Measurements from ENCODE around the gene ABCC9.

ABCC9 gene

GRCh38 chr12:21941506-21942376, 515 bp upstream of the ABCC9 start:
- TF ChIP-seq REST (IDR thresholded peaks at IDR 0.05; ENCODE audit: low read depth) (no peak), USF1 (IDR thresholded peaks at IDR 0.05) (no peak), MAX (IDR thresholded peaks at IDR 0.05) (no peak), TAF1 (IDR thresholded peaks at IDR 0.05; ENCODE audit: low read depth) (no peak), CEBPB (IDR thresholded peaks at IDR 0.05) (no peak), ZBTB7A (IDR thresholded peaks at IDR 0.05; ENCODE audit: low read depth) (no peak)

- TF ChIP-seq EP300 (IDR thresholded peaks at IDR 0.05; ENCODE audit: borderline replicate concordance) = no peak
- no peak for TF ChIP-seq MAX (IDR thresholded peaks at IDR 0.05)
- TF ChIP-seq CEBPB (IDR thresholded peaks at IDR 0.05) = no peak
- TF ChIP-seq TEAD4 (IDR thresholded peaks at IDR 0.05) = no peak
- no peak for TF ChIP-seq CREB1 (IDR thresholded peaks at IDR 0.05; ENCODE audit: low read depth)
- no peak for TF ChIP-seq EGR1 (IDR thresholded peaks at IDR 0.05)
- TF ChIP-seq ZBTB7A (IDR thresholded peaks at IDR 0.05; ENCODE audit: low read depth) = no peak
- TF ChIP-seq NFIC (IDR thresholded peaks at IDR 0.05) = no peak
- TF ChIP-seq TAF1 (IDR thresholded peaks at IDR 0.05; ENCODE audit: low read depth) = no peak
- no peak for TF ChIP-seq YY1 (IDR thresholded peaks at IDR 0.05; ENCODE audit: low read depth)
These were observed 1.8 kb downstream of the ABCC9 start for GRCh38 chr12:21939435-21939834.

- TF ChIP-seq EGR1 (IDR thresholded peaks at IDR 0.05) (no peak), REST (IDR thresholded peaks at IDR 0.05; ENCODE audit: low read depth) (no peak), RAD21 (IDR thresholded peaks at IDR 0.05; ENCODE audit: low read depth) (no peak), CREB1 (IDR thresholded peaks at IDR 0.05; ENCODE audit: low read depth) (no peak), TAF1 (IDR thresholded peaks at IDR 0.05; ENCODE audit: low read depth) (no peak), USF1 (IDR thresholded peaks at IDR 0.05) (no peak), TEAD4 (IDR thresholded peaks at IDR 0.05) (no peak)
These were observed 2.3 kb downstream of the ABCC9 start for GRCh38 chr12:21938879-21939278.

- TF ChIP-seq TEAD4 (IDR thresholded peaks at IDR 0.05) = no peak
- no peak for TF ChIP-seq REST (IDR thresholded peaks at IDR 0.05; ENCODE audit: low read depth)
These were observed 7.1 kb downstream of the ABCC9 start for GRCh38 chr12:21934173-21934572.

- TF ChIP-seq TAF1 (IDR thresholded peaks at IDR 0.05; ENCODE audit: low read depth) (no peak), ZBTB7A (IDR thresholded peaks at IDR 0.05; ENCODE audit: low read depth) (no peak), TEAD4 (IDR thresholded peaks at IDR 0.05) (no peak), CREB1 (IDR thresholded peaks at IDR 0.05; ENCODE audit: low read depth) (no peak), NFIC (IDR thresholded peaks at IDR 0.05) (no peak), EP300 (IDR thresholded peaks at IDR 0.05; ENCODE audit: borderline replicate concordance) (no peak), REST (IDR thresholded peaks at IDR 0.05; ENCODE audit: low read depth) (no peak)
These were observed 7.6 kb downstream of the ABCC9 start for GRCh38 chr12:21933656-21934055.

All from Ishikawa (cell line).